SU-DHL-6 (cell line): ENCODE measurements around the gene HMGN4.

Experiments used
- CTCF ChIP-seq: fragments of 200-600 bp; sonication (generic); IDR thresholded peaks from one replicate; pipeline ENCODE4 v1.5.1; 2017; ENCODE audit warnings: antibody characterized with exemption, mild to moderate bottlenecking, low read length, moderate library complexity; ENCODE audit not compliant: insufficient read depth, poor library complexity, severe bottlenecking
- EZH2phosphoT487 ChIP-seq: fragments of 200-600 bp; sonication (generic), shearing (Covaris generic); conservative IDR thresholded peaks from 2 replicates; pipeline ENCODE4 v1.6.1; 2018; ENCODE audit warnings: mild to moderate bottlenecking, antibody characterized with exemption, low read length, moderate library complexity, mixed read lengths

- TF ChIP-seq CTCF: no peak
- TF ChIP-seq EZH2phosphoT487: no peak
Measured at GRCh38 chr6:26553635-26554446, 15.7 kb downstream of the HMGN4 start.
